Psoas muscle (tissue), 8 donors: Measurements from ENCODE around the gene MAPK4. TPM values are rescaled to one million over a fixed set of nuclear protein-coding genes. Genes with fewer than 3 reads are reported as not detected.
"Not testable (repeated sequence)": the region's sequence is repeated elsewhere in the genome, so short reads cannot be mapped to it uniquely, and the experiment has no call there.

Experiments
- ATAC-seq, 4 donors: fragments of 200-7000 bp; cut with Tn5 transposase; one replicate each; pipeline ENCODE4 v1.9.1; 2020; ENCODE audit warnings: moderate library complexity in 3 of 4, mild to moderate bottlenecking in 2 of 4
- DNase-seq, 2 donors: peaks; one replicate each; pipeline ENCODE4 v3.0.0-alpha.2; 2020
- H3K27ac ChIP-seq: fragments of 200-600 bp; one replicate; pipeline ENCODE4 v1.8.0; 2022
- H3K27me3 ChIP-seq, 3 donors: fragments of 200-600 bp in 1 of 3; one replicate each; pipeline versions ENCODE4 v1.6.1 to v1.8.0; 2013 to 2022; ENCODE audit warnings: low read length in 2 of 3, mild to moderate bottlenecking in 2 of 3, moderate library complexity in 1 of 3; ENCODE audit not compliant: insufficient read depth in 3 of 3
- H3K36me3 ChIP-seq, 2 donors: fragments of 200-600 bp in 1 of 2; one replicate each; pipeline versions ENCODE4 v1.6.1 to v1.8.0; 2013 to 2022; ENCODE audit warnings: low read depth in 1 of 2, mild to moderate bottlenecking in 1 of 2, moderate library complexity in 1 of 2; ENCODE audit not compliant: insufficient read depth in 1 of 2
- H3K4me1 ChIP-seq: fragments of 200-600 bp; one replicate; pipeline ENCODE4 v1.8.0; 2022
- H3K4me3 ChIP-seq: fragments of 200-600 bp; one replicate; pipeline ENCODE4 v1.8.0; 2022; ENCODE audit warnings: mild to moderate bottlenecking
- H3K9me3 ChIP-seq: fragments of 200-600 bp; one replicate; pipeline ENCODE4 v1.8.0; 2022
- CTCF ChIP-seq: fragments of 200-600 bp; IDR thresholded peaks from one replicate; pipeline ENCODE4 v1.8.0; 2022; ENCODE audit warnings: antibody characterized with exemption
- WGBS, 3 donors: extraction: QIAGEN DNeasy Blood & Tissue Kit; methylation state at CpG; one replicate each; pipeline versions ENCODE4 v1.1.6 to v1.1.7; 2013; 5-methylcytosine and 5-hydroxymethylcytosine counted together
- intact Hi-C, 2 donors: fragments of 100-400 bp; cut with DNase I; formaldehyde crosslinking; loops; one replicate each; pipeline versions ENCODE4 v1.11.0 to v1.14.2; 2022
- polyA plus RNA-seq, 3 donors: library from polyadenylated mRNA; stranded (reverse); fragments of 200-250 nt; gene quantifications; one replicate each; pipeline ENCODE4 v1.2.3, GENCODE V29; 2013
- total RNA-seq, 4 donors: library from RNA; stranded (reverse); fragmentation: NEBNext Ultra II Directional in 2 of 4; extraction: Animal tissue kit (Norgen Biotek cat#: 25700) in 2 of 4; gene quantifications; one replicate each; pipeline versions ENCODE4 v1.2.1 to v1.2.4, GENCODE V29; 2021 to 2023
- donor health status: healthy with polysubstance abuse.
- donor health status: DM: no; HTN: no; CAD: no; lungs with moderate emphysema.
- donor health status: Bipolar disorder and iron deficiency.
- donor health status: healthy.
- donor health status: DM: yes; HTN: yes; CAD: no.
- donor health status: DM: no; HTN: no; CAD: no.
- donor health status: DM: no; HTN: no; CAD: no.
- donor health status: DM: yes; HTN: yes; CAD: no.

Gene MAPK4
- total and polyA plus RNA-seq, 7 donors, result 0.36 to 1.8 (median 0.68) TPM

DNA sequence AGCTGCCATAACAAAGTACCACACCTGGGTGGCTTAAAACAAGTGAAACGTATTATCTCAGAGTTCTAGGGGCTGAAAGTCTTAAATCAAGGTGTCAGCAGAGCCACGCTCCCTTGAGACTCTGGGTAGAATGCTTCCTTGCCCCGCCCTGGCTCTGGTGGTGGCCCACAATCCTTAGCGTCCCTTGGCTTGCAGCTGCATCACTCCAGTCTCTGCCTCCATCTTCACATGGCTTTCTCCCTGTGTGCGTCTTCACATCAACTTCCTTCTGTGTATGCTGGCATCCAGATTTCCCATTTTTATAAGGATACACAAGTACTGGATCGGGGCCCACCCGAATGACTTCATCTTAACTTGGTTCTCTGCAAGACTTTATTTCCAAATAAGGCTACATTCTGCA, 197.5 kb downstream of the MAPK4 start:
- 81 to 82% (median 81%) methylated on average over 7 of the region's 7 CpGs for WGBS, 3 donors

DNA sequence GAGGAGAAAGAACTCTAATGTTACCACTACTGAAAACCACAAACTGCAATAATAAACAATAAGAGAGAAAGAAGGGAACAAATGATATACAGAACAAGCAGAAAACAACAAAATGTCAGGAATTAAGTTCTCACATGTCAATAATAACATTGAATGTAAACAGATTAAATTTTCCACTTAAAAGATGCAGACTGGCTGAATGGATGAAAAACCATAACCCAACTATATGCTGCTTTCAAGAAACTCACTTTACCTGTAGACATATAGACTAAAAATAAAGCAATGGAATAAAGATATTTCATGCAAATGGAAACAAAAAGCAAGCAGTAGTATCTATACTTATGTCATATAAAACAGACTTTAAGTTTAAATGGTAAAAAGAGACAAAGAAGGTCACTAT, 209.6 kb downstream of the MAPK4 start:
- Histone ChIP-seq H3K27ac (no peak overlapping the region), H3K4me3 (no peak overlapping the region), H3K9me3 (peaks cover 19% of the 10 kb centered on the region), H3K4me1 (no peaks in the 10 kb centered on the region), H3K36me3 (no peaks in the 10 kb centered on the region), H3K27me3 (no peaks in the 10 kb centered on the region)
- intact Hi-C loops, result no loop called here
- ATAC-seq (no peak), DNase-seq (no peak)
- TF ChIP-seq CTCF, result no peak

More for the DNA sequence above, 197.5 kb downstream of the MAPK4 start:
- intact Hi-C loops, result no loop called here
- no peaks in the 10 kb centered on the region for H3K9me3 ChIP-seq
- no peaks in the 10 kb centered on the region for H3K36me3 ChIP-seq
- no peak for TF ChIP-seq CTCF
- no peak for ATAC-seq
- DNase-seq, result no peak
- H3K27me3 ChIP-seq, result no peaks in the 10 kb centered on the region
- H3K4me3 ChIP-seq, result no peak overlapping the region
- H3K27ac ChIP-seq, result no peak overlapping the region
- no peaks in the 10 kb centered on the region for H3K4me1 ChIP-seq

- intact Hi-C loops, result no loop called here
These were observed 215.3 kb downstream of the MAPK4 start for GRCh38 chr18:50775207-50775606.

DNA sequence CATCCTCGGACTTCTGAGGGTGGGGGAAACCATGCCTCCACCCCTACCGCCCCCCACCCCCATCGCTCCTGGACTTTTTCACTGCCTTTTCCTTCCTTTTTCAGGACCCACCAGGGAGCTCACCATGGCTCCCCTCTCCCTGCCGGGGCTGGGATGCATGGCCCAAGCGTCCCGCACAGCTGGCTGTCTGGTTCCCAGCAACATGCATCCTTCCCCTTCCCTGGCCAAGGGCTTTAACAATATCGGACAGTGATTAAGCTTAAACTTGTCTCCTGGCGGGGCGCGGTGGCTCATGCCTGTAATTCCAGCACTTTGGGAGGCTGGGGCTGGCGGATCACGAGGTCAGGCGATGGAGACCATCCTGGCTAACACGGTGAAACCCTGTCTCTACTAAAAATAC, 215.8 kb downstream of the MAPK4 start:
- DNase-seq, result no peak
- no peaks in the 10 kb centered on the region for H3K9me3 ChIP-seq
- ATAC-seq, result no peak
- no peaks in the 10 kb centered on the region for H3K27me3 ChIP-seq
- no peak for TF ChIP-seq CTCF
- intact Hi-C loops, result no loop called here
- 88 to 94% (median 91%) methylated on average over 14 of the region's 14 CpGs for WGBS, 3 donors
- H3K4me1 ChIP-seq, result no peaks in the 10 kb centered on the region
- no peak overlapping the region for H3K27ac ChIP-seq
- no peaks in the 10 kb centered on the region for H3K36me3 ChIP-seq
- no peak overlapping the region for H3K4me3 ChIP-seq

More at GRCh38 chr18:50775207-50775606, 215.3 kb downstream of the MAPK4 start:
- H3K27ac ChIP-seq, result no peak overlapping the region
- 72 to 76% (median 75%) methylated on average over 9 of the region's 9 CpGs for WGBS, 3 donors
- no peak for TF ChIP-seq CTCF
- no peaks in the 10 kb centered on the region for H3K27me3 ChIP-seq
- ATAC-seq (no peak), DNase-seq (no peak)
- H3K9me3 ChIP-seq, result no peaks in the 10 kb centered on the region
- no peak overlapping the region for H3K4me3 ChIP-seq
- no peaks in the 10 kb centered on the region for H3K36me3 ChIP-seq
- H3K4me1 ChIP-seq, result no peaks in the 10 kb centered on the region

GRCh38 chr18:50776383-50776782, 216.5 kb downstream of the MAPK4 start:
- Histone ChIP-seq H3K27ac (no peak overlapping the region), H3K4me1 (no peaks in the 10 kb centered on the region), H3K36me3 (no peaks in the 10 kb centered on the region), H3K4me3 (no peak overlapping the region), H3K9me3 (no peaks in the 10 kb centered on the region), H3K27me3 (no peaks in the 10 kb centered on the region)
- no peak for ATAC-seq
- 76 to 84% (median 79%) methylated on average over 4 of the region's 4 CpGs for WGBS, 3 donors
- TF ChIP-seq CTCF, result no peak
- no peak for DNase-seq
- intact Hi-C loops, result no loop called here

DNA sequence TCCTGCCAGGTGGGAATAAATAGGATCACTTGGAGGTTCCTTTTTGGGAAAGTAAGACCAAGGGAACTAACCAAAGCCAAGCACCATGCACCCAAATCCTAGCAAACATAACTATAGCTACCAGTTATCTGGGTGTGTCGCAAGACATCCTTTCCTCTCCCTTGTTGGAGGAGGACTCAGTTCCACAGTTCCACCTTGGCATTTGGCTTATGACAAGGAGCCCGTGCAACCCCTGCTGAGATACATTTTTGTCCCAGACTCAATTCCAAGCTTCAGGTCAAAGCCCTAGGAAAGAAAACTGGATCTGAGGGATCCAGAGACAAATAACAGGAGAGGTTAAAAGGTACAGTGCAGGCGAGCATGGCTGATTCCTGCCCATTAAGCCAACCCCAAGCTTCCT, 219.1 kb downstream of the MAPK4 start:
- H3K36me3 ChIP-seq, intact Hi-C loops, H3K27me3 ChIP-seq, DNase-seq, H3K27ac ChIP-seq, H3K4me1 ChIP-seq, H3K4me3 ChIP-seq, ATAC-seq, H3K9me3 ChIP-seq: not testable (repeated sequence)
- 76 to 93% (median 90%) methylated on average over 3 of the region's 3 CpGs for WGBS, 3 donors
